Measurements from ENCODE around the gene DNAJC24.

The DNAJC24 gene

GRCh38 chr11:31421820-31422219 is 52.2 kb downstream of the DNAJC24 start:
- Histone ChIP-seq H3K9me3 (ENCODE audit: control insufficient read depth, insufficient read depth, low read depth, low read length) (no peaks in the 10 kb centered on the region), H3K27ac (ENCODE audit: extremely low read depth, low read depth, low read length) (no peak overlapping the region), H3K4me1 (ENCODE audit: control insufficient read depth, insufficient read depth, low read length) (peaks cover 3% of the 10 kb centered on the region; the same call in 1 of the 2 replicates), H3K4me3 (ENCODE audit: low read depth, low read length) (no peak overlapping the region), H3K36me3 (ENCODE audit: control insufficient read depth in 2 of 2, insufficient read depth in 1 of 2, low read length in 2 of 2) (no peaks in the 10 kb centered on the region)
- TF ChIP-seq ZNF791 (tag by site-specific recombination; IDR thresholded peaks at IDR 0.05): no peak
- POLR2A ChIA-PET: no interaction called here
- CTCF ChIA-PET: interaction anchor here (0.6 kb wide), 1 partner anchor 752 kb away, joined by 3 read pairs; no protein-coding TSS in a partner anchor

DNA sequence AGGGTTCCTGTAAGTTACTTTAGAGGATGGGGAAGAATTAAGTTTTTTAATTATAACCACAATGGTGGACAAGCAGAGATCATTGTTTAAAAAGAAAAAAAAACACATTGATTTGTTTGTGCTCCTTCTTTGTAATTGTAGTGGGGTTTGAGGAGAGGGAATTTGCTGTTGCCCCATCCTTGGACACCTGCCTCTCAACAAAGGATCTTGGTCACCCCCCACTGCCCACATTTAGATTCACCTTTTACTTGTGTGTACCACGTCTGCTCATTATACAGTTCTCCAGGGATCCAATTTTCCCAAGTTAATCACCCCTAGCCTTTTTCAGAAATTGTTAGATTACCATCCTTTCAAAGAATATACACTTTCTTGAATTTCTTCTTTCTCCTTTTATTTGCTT is 53.0 kb downstream of the DNAJC24 start:
- Histone ChIP-seq H3K4me3 (ENCODE audit: low read depth, low read length) (no peak overlapping the region), H3K9me3 (ENCODE audit: control insufficient read depth, insufficient read depth, low read depth, low read length) (no peaks in the 10 kb centered on the region), H3K36me3 (ENCODE audit: control insufficient read depth in 2 of 2, insufficient read depth in 1 of 2, low read length in 2 of 2) (no peaks in the 10 kb centered on the region), H3K27ac (ENCODE audit: extremely low read depth, low read depth, low read length) (no peak overlapping the region), H3K4me1 (ENCODE audit: control insufficient read depth, insufficient read depth, low read length) (peaks cover 3% of the 10 kb centered on the region; the same call in 1 of the 2 replicates)
- ChIA-PET CTCF (no interaction called here), POLR2A (no interaction called here)
- TF ChIP-seq KLF9 (tag by site-specific recombination; IDR thresholded peaks at IDR 0.05; ENCODE audit: low read depth): no peak
- TF ChIP-seq ZNF23 (tag by site-specific recombination; IDR thresholded peaks at IDR 0.05; ENCODE audit: borderline replicate concordance): no peak
- TF ChIP-seq ZNF830 (tag by site-specific recombination; IDR thresholded peaks at IDR 0.05; ENCODE audit: low read depth): no peak
- TF ChIP-seq ZSCAN30 (tag by site-specific recombination; IDR thresholded peaks at IDR 0.05): no peak
- TF ChIP-seq ZNF747 (tag by site-specific recombination; IDR thresholded peaks at IDR 0.05): no peak
- no peak for TF ChIP-seq ZNF785 (tag by site-specific recombination; IDR thresholded peaks at IDR 0.05)
- no peak for TF ChIP-seq ZSCAN5A (tag by site-specific recombination; IDR thresholded peaks at IDR 0.05)
- no peak for TF ChIP-seq ZNF350 (tag by site-specific recombination; IDR thresholded peaks at IDR 0.05)
- TF ChIP-seq, protein P1, sequence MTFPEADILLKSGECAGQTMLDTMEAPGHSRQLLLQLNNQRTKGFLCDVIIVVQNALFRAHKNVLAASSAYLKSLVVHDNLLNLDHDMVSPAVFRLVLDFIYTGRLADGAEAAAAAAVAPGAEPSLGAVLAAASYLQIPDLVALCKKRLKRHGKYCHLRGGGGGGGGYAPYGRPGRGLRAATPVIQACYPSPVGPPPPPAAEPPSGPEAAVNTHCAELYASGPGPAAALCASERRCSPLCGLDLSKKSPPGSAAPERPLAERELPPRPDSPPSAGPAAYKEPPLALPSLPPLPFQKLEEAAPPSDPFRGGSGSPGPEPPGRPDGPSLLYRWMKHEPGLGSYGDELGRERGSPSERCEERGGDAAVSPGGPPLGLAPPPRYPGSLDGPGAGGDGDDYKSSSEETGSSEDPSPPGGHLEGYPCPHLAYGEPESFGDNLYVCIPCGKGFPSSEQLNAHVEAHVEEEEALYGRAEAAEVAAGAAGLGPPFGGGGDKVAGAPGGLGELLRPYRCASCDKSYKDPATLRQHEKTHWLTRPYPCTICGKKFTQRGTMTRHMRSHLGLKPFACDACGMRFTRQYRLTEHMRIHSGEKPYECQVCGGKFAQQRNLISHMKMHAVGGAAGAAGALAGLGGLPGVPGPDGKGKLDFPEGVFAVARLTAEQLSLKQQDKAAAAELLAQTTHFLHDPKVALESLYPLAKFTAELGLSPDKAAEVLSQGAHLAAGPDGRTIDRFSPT (tag by site-specific recombination; IDR thresholded peaks at IDR 0.05): no peak
- no peak for TF ChIP-seq HOXA7 (CRISPR knock-in tag; IDR thresholded peaks at IDR 0.05; ENCODE audit: borderline replicate concordance)
- no peak for TF ChIP-seq ZNF76 (tag by site-specific recombination; IDR thresholded peaks at IDR 0.05; ENCODE audit: borderline replicate concordance, low read depth)
- TF ChIP-seq ZNF529 (tag by site-specific recombination; IDR thresholded peaks at IDR 0.05; ENCODE audit: insufficient replicate concordance): no peak
- no peak for TF ChIP-seq ZNF510 (tag by site-specific recombination; IDR thresholded peaks at IDR 0.05; ENCODE audit: insufficient replicate concordance)
- TF ChIP-seq ZNF302 (tag by site-specific recombination; IDR thresholded peaks at IDR 0.05; ENCODE audit: low read depth): no peak
- no peak for TF ChIP-seq ZNF585B (tag by site-specific recombination; IDR thresholded peaks at IDR 0.05)
- TF ChIP-seq ZNF629 (tag by site-specific recombination; IDR thresholded peaks at IDR 0.05): no peak
- TF ChIP-seq ZNF114 (tag by site-specific recombination; IDR thresholded peaks at IDR 0.05): no peak

DNA sequence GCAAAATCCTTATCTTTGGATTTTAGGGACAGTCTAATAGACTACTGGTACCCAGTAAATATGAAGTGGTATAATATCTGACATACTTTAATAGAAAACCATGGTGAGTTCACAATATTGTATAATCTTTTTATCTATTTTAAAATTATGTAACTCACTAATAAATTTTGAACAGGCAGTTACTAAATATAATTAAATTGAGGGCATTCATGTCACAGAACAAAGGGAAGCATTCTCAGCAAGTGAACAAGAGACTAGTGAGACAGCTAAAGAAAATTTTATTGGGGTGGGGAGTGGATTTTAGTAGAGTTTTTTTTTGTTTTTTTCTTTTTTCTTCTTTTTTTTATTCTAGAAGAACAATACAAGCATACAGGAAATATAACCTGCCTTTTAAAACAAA is 55.0 kb downstream of the DNAJC24 start:
- Histone ChIP-seq H3K27ac (ENCODE audit: extremely low read depth, low read depth, low read length) (no peak overlapping the region), H3K9me3 (ENCODE audit: control insufficient read depth, insufficient read depth, low read depth, low read length) (no peaks in the 10 kb centered on the region), H3K4me1 (ENCODE audit: control insufficient read depth, insufficient read depth, low read length) (peaks cover 3% of the 10 kb centered on the region; the same call in 1 of the 2 replicates), H3K4me3 (ENCODE audit: low read depth, low read length) (no peak overlapping the region), H3K36me3 (ENCODE audit: control insufficient read depth in 2 of 2, insufficient read depth in 1 of 2, low read length in 2 of 2) (peaks cover 0 to 8% of the 10 kb centered on the region in 2 experiments; a peak in 1 of 3 replicates)
- ChIA-PET POLR2A (no interaction called here), CTCF (interaction anchor here (0.6 kb wide), 2 partner anchors 217 to 450 kb away, joined by 3 read pairs; no protein-coding TSS in a partner anchor)
- no peak for TF ChIP-seq ZNF624 (tag by site-specific recombination; IDR thresholded peaks at IDR 0.05)
- TF ChIP-seq, protein P2, sequence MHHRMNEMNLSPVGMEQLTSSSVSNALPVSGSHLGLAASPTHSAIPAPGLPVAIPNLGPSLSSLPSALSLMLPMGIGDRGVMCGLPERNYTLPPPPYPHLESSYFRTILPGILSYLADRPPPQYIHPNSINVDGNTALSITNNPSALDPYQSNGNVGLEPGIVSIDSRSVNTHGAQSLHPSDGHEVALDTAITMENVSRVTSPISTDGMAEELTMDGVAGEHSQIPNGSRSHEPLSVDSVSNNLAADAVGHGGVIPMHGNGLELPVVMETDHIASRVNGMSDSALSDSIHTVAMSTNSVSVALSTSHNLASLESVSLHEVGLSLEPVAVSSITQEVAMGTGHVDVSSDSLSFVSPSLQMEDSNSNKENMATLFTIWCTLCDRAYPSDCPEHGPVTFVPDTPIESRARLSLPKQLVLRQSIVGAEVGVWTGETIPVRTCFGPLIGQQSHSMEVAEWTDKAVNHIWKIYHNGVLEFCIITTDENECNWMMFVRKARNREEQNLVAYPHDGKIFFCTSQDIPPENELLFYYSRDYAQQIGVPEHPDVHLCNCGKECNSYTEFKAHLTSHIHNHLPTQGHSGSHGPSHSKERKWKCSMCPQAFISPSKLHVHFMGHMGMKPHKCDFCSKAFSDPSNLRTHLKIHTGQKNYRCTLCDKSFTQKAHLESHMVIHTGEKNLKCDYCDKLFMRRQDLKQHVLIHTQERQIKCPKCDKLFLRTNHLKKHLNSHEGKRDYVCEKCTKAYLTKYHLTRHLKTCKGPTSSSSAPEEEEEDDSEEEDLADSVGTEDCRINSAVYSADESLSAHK (tag by site-specific recombination; IDR thresholded peaks at IDR 0.05): no peak
- no peak for TF ChIP-seq ZFP37 (tag by site-specific recombination; IDR thresholded peaks at IDR 0.05)
- no peak for TF ChIP-seq ZNF776 (tag by site-specific recombination; IDR thresholded peaks at IDR 0.05; ENCODE audit: borderline replicate concordance)
- TF ChIP-seq ZNF621 (tag by site-specific recombination; IDR thresholded peaks at IDR 0.05): no peak
- no peak for TF ChIP-seq MYNN (tag by site-specific recombination; IDR thresholded peaks at IDR 0.05; ENCODE audit: borderline replicate concordance)
- TF ChIP-seq, protein P3, sequence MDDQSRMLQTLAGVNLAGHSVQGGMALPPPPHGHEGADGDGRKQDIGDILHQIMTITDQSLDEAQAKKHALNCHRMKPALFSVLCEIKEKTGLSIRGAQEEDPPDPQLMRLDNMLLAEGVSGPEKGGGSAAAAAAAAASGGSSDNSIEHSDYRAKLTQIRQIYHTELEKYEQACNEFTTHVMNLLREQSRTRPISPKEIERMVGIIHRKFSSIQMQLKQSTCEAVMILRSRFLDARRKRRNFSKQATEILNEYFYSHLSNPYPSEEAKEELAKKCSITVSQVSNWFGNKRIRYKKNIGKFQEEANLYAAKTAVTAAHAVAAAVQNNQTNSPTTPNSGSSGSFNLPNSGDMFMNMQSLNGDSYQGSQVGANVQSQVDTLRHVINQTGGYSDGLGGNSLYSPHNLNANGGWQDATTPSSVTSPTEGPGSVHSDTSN (CRISPR knock-in tag; IDR thresholded peaks at IDR 0.05): no peak
